Muscle of leg (tissue), 11 donors: ENCODE measurements around the gene TP53I3. TPM values are rescaled to one million over a fixed set of nuclear protein-coding genes. Genes with fewer than 3 reads are reported as not detected.

Source experiments
- DNase-seq: peaks from one replicate; pipeline ENCODE4 v3.0.0; 2013
- H3K27ac ChIP-seq: one replicate; pipeline ENCODE4 v1.5.1; 2013; ENCODE audit warnings: mild to moderate bottlenecking, low read length, control low read depth
- H3K27me3 ChIP-seq: one replicate; pipeline ENCODE4 v1.6.1; 2013; ENCODE audit warnings: low read length; ENCODE audit not compliant: control insufficient read depth, insufficient read depth
- H3K36me3 ChIP-seq: one replicate; pipeline ENCODE4 v1.6.1; 2013; ENCODE audit warnings: low read length; ENCODE audit not compliant: control insufficient read depth, insufficient read depth
- H3K4me1 ChIP-seq: one replicate; pipeline ENCODE4 v1.6.1; 2013; ENCODE audit warnings: low read length; ENCODE audit not compliant: control insufficient read depth, insufficient read depth
- H3K4me3 ChIP-seq: one replicate; pipeline ENCODE4 v1.5.1; 2013; ENCODE audit warnings: low read length, control low read depth
- H3K9me3 ChIP-seq: replicated peaks from 2 replicates; pipeline ENCODE4 v1.6.1; 2013; ENCODE audit warnings: low read depth, low read length; ENCODE audit not compliant: control insufficient read depth
- WGBS: methylation state at CpG from one replicate; pipeline ENCODE4 v1.1.5; 2013; ENCODE audit warnings: missing lambda C conversion rate; ENCODE audit not compliant: insufficient coverage; 5-methylcytosine and 5-hydroxymethylcytosine counted together
- polyA plus RNA-seq, 8 donors: library from polyadenylated mRNA; unstranded; fragments of 120-200 nt; gene quantifications; one replicate each; pipeline versions ENCODE4 v1.2.1 to v1.2.3, GENCODE V29; 2013; ENCODE audit warnings: inconsistent platforms in 1 of 8, low replicate concordance in 1 of 8; ENCODE audit not compliant: insufficient read length in 8 of 8, insufficient read depth in 1 of 8
- total RNA-seq: library from RNA; stranded (reverse); fragments of 120-200 nt; gene quantifications from one replicate; pipeline ENCODE4 v1.2.4, GENCODE V29; 2013

TP53I3 gene
- total and polyA plus RNA-seq, 9 donors: 30.9 to 48.3 (median 34.9) TPM

DNA sequence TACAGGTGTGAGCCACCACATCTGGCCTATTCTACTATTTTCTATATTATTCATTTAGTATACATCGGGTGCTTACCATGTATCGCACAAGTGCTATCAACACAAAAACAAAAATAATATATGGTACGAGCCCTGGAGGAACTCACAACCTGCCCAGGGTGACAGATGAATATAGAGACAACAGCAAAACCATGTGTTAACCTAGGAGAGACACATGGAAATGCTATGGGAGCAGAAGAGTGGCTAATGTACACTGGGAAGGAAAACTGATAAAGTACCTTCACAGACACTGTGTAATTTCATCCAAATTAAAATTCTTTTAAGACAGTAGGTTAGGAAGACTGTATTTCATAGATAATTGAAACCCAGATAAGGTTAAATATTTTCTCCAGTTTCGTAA is 12.4 kb downstream of the TP53I3 start:
- H3K27ac ChIP-seq: no peak overlapping the region
- WGBS: 100% methylated on average over 1 of the region's 4 CpGs
- H3K27me3 ChIP-seq: no peaks in the 10 kb centered on the region
- no peak for DNase-seq
- H3K4me1 ChIP-seq: peaks cover 8% of the 10 kb centered on the region
- peaks cover 42% of the 10 kb centered on the region for H3K36me3 ChIP-seq
- no peaks in the 10 kb centered on the region for H3K9me3 ChIP-seq
- H3K4me3 ChIP-seq: no peak overlapping the region

GRCh38 chr2:24065341-24065740 is 19.3 kb downstream of the TP53I3 start:
- WGBS: 57% methylated on average over 1 of the region's 2 CpGs
- DNase-seq: no peak
- Histone ChIP-seq H3K27ac (no peak overlapping the region), H3K4me1 (no peaks in the 10 kb centered on the region), H3K36me3 (peaks cover 24% of the 10 kb centered on the region), H3K4me3 (no peak overlapping the region), H3K9me3 (no peaks in the 10 kb centered on the region), H3K27me3 (no peaks in the 10 kb centered on the region)

- DNase-seq: no peak
- Histone ChIP-seq H3K27ac (no peak overlapping the region), H3K36me3 (no peaks in the 10 kb centered on the region), H3K27me3 (no peaks in the 10 kb centered on the region), H3K9me3 (no peaks in the 10 kb centered on the region), H3K4me3 (no peak overlapping the region), H3K4me1 (no peaks in the 10 kb centered on the region)
- WGBS: 70% methylated on average over 3 of the region's 4 CpGs
These were observed 25.9 kb downstream of the TP53I3 start for GRCh38 chr2:24058564-24059271.

DNA sequence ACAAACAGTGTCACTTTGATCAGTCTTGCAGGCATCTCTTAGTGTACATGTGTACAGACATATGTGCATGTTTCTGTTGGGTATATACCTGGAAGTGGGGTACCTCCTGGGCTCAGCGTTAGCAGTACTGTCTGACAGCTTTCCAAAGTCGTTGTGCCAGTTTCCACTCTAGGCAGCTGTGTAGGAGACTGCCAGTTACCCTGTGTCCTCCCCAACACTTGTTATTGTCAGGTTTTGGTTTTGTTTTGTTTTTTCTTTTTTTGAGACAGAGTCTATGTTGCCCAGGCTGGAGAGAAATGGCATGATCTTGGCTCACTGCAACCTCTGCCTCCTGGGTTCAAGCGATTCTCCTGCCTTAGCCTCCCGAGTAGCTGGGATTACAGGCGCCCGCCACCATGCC is 28.9 kb downstream of the TP53I3 start:
- no peak for DNase-seq
- H3K27me3 ChIP-seq: no peaks in the 10 kb centered on the region
- H3K27ac ChIP-seq: no peak overlapping the region
- no peaks in the 10 kb centered on the region for H3K9me3 ChIP-seq
- no peaks in the 10 kb centered on the region for H3K36me3 ChIP-seq
- H3K4me3 ChIP-seq: no peak overlapping the region
- no peaks in the 10 kb centered on the region for H3K4me1 ChIP-seq
- 97% methylated on average over 4 of the region's 6 CpGs for WGBS

GRCh38 chr2:24054366-24055010 is 30.1 kb downstream of the TP53I3 start:
- H3K36me3 ChIP-seq: no peaks in the 10 kb centered on the region
- WGBS: 77% methylated on average over 6 of the region's 8 CpGs
- H3K4me1 ChIP-seq: no peaks in the 10 kb centered on the region
- H3K27ac ChIP-seq: no peak overlapping the region
- no peaks in the 10 kb centered on the region for H3K27me3 ChIP-seq
- H3K4me3 ChIP-seq: no peak overlapping the region
- H3K9me3 ChIP-seq: no peaks in the 10 kb centered on the region
- DNase-seq: no peak

DNA sequence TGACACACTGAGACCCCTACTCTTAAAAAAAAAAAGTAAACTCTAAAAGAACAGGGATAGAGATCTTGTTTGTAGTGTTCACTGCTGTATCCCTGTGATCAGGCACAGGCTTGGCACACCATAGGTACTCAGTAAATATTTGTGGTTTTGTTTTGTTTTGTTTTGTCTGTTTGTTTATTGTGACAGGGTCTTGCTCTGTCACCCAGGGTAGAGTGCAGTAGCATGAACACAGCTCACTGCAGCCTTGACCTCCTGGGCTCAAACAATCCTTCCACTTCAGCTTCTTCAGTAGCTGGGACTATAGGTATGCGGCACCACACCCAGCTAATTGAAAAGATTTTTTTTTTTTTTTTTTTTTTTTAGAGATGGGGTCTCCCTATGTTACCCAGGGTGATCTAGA is 31.7 kb downstream of the TP53I3 start:
- H3K9me3 ChIP-seq: no peaks in the 10 kb centered on the region
- no peak overlapping the region for H3K27ac ChIP-seq
- no peak for DNase-seq
- H3K4me3 ChIP-seq: no peak overlapping the region
- peaks cover 8% of the 10 kb centered on the region for H3K4me1 ChIP-seq
- H3K36me3 ChIP-seq: no peaks in the 10 kb centered on the region
- WGBS: no CpG with 5 or more reads among the region's 1 CpG
- peaks cover 9% of the 10 kb centered on the region for H3K27me3 ChIP-seq

DNA sequence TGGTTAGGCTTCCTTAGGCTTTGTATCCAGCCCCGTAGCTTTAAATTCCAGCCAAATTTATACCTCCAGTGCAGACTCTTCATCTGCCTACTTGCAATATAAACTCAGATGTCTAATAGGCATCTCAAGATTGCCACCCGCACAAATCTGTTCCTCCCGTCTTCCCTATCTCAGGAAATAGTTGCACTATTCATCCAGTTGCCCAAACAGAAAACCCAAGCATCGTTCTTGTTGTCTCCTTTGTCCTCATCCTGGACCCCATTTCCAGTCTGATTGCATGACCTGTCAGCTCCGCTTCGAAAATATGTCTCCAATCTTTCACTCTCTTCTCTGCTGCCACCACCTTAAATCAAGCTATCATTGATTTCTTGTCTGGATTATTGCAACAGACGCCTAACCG is 32.8 kb downstream of the TP53I3 start:
- Histone ChIP-seq H3K9me3 (no peaks in the 10 kb centered on the region), H3K4me1 (peaks cover 13% of the 10 kb centered on the region), H3K36me3 (no peaks in the 10 kb centered on the region), H3K27me3 (peaks cover 9% of the 10 kb centered on the region), H3K27ac (no peak overlapping the region), H3K4me3 (no peak overlapping the region)
- 85% methylated on average over 6 of the region's 8 CpGs for WGBS
- DNase-seq: no peak

GRCh38 chr2:24050041-24050979 is 34.3 kb downstream of the TP53I3 start:
- H3K9me3 ChIP-seq: no peaks in the 10 kb centered on the region
- H3K36me3 ChIP-seq: no peaks in the 10 kb centered on the region
- H3K4me1 ChIP-seq: peaks cover 16% of the 10 kb centered on the region
- WGBS: under 1% methylated on average over 42 of the region's 47 CpGs
- H3K27ac ChIP-seq: no peak overlapping the region
- H3K4me3 ChIP-seq: peak overlapping the region; percentile 59
- DNase-seq: peak; percentile 31
- H3K27me3 ChIP-seq: peaks cover 9% of the 10 kb centered on the region

DNA sequence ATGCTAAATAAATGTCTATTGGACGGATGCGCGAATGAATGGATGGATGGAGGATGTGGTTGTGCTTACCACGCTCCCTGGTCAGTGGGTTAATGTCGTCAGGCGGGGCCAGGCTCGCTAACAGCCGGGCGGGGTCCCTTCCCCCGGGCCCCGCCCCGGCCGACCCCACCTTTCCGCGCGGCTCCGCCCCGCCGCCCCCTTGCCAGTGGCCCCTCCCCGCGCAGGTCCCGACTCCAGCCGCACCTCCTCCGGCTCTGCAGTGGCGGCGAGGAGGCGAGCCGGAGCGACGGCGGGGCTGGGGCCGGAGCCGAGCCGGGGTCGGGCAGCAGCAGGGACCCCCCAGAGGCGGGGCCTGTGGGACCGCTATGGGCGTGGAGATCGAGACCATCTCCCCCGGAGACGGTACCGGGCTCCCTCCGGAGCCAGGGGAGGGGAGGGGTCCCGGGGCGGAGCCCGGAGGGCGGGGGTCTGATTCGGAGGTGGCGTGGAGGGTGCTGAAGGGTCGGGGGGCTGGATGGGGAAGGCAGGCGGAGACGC is 35.1 kb downstream of the TP53I3 start, which contains the start of gene FKBP1B:
Gene FKBP1B (plus strand): TSS at position 257 of the 537 bp plus-strand sequence. CDS start 109 bp downstream, at position 366.
- WGBS: 0% methylated on average over 44 of the region's 52 CpGs
- Histone ChIP-seq H3K27me3 (peaks cover 9% of the 10 kb centered on the region), H3K4me1 (peaks cover 16% of the 10 kb centered on the region), H3K36me3 (no peaks in the 10 kb centered on the region), H3K27ac (no peak within 1 kb of the TSS), H3K4me3 (peak within 1 kb of the TSS; percentile 59), H3K9me3 (no peaks in the 10 kb centered on the region)
- DNase-seq: peak; percentile 52
